HepG2 (cell line): ENCODE measurements around the gene UNG.

Experiments used
- ATF7 ChIP-seq, 2 experiments: fragments of 450-650 bp in 1 of 2; sonication (generic) in 1 of 2; formaldehyde crosslinking in 1 of 2; IDR thresholded peaks; 2 replicates each; pipeline versions ENCODE4 v1.4.0 to v1.6.1; 2016 to 2020; ENCODE audit warnings: antibody characterized with exemption in 1 of 2, mild to moderate bottlenecking in 1 of 2, missing genetic modification reagents in 1 of 2
- GABPA ChIP-seq, 2 experiments: IDR thresholded peaks; 2 replicates each; pipeline ENCODE4 v1.6.1; 2011 to 2016; ENCODE audit warnings: low read depth in 2 of 2, low read length in 1 of 2, missing biosample characterization in 1 of 2, missing genetic modification characterization in 1 of 2
- MAZ ChIP-seq, 2 experiments: sonication (generic) in 1 of 2; formaldehyde crosslinking in 1 of 2; IDR thresholded peaks; 2 replicates each; pipeline versions ENCODE4 v1.5.0 to v1.6.1; 2012 to 2020; ENCODE audit warnings: low read depth in 2 of 2, mild to moderate bottlenecking in 2 of 2, borderline replicate concordance in 1 of 2, improper control_type of control experiment in 1 of 2, low read length in 1 of 2, missing genetic modification reagents in 1 of 2, moderate library complexity in 1 of 2
- TCF12 ChIP-seq, 2 experiments: fragments of 450-650 bp in 1 of 2; sonication (generic) in 1 of 2; formaldehyde crosslinking in 1 of 2; IDR thresholded peaks; 2 replicates each; pipeline versions ENCODE4 v1.6.1 to v1.8.0; 2017 to 2022; ENCODE audit warnings: antibody characterized with exemption in 1 of 2, mild to moderate bottlenecking in 1 of 2, missing genetic modification reagents in 1 of 2, moderate library complexity in 1 of 2
- ZNF574 ChIP-seq: sonication (generic); formaldehyde crosslinking; IDR thresholded peaks from 2 replicates; pipeline ENCODE4 v1.4.0; 2020; ENCODE audit warnings: missing genetic modification reagents

GRCh38 chr12:109150124-109150640 lies 52.8 kb downstream of the UNG start:
- TF ChIP-seq TCF12 (IDR thresholded peaks at IDR 0.05): no peak
- TF ChIP-seq TCF12 (CRISPR knock-in tag; IDR thresholded peaks at IDR 0.05): no peak
- no peak for TF ChIP-seq ZNF574
- TF ChIP-seq ATF7 (IDR thresholded peaks at IDR 0.05): no peak
- TF ChIP-seq ATF7 (CRISPR knock-in tag; IDR thresholded peaks at IDR 0.05): no peak
- TF ChIP-seq MAZ (IDR thresholded peaks at IDR 0.05; ENCODE audit: borderline replicate concordance, low read depth, low read length): no peak
- TF ChIP-seq MAZ (CRISPR knock-in tag; IDR thresholded peaks at IDR 0.05; ENCODE audit: low read depth): no peak
- no peak for TF ChIP-seq GABPA (IDR thresholded peaks at IDR 0.05; ENCODE audit: low read depth, low read length)
- no peak for TF ChIP-seq GABPA (CRISPR knock-in tag; IDR thresholded peaks at IDR 0.05; ENCODE audit: low read depth)
